H9 (cell line): ENCODE results near the gene ACACB. TPM values are rescaled to one million over a fixed set of nuclear protein-coding genes. Genes with fewer than 3 reads are reported as not detected.

Source experiments
- DNase-seq: peaks from one replicate; pipeline ENCODE4 v3.0.0-alpha.2; 2017
- H2AFZ ChIP-seq: one replicate; pipeline ENCODE4 v1.6.1; 2013; ENCODE audit warnings: mild to moderate bottlenecking, low read length, control low read depth, moderate library complexity
- H2AK5ac ChIP-seq: 2 replicates; pipeline ENCODE4 v1.6.1; 2013; ENCODE audit warnings: low read length, control low read depth, mixed read lengths; ENCODE audit not compliant: insufficient read length
- H2BK120ac ChIP-seq: one replicate; pipeline ENCODE4 v1.6.1; 2013; ENCODE audit warnings: low read depth, mild to moderate bottlenecking, low read length, control low read depth, inconsistent platforms; ENCODE audit not compliant: poor library complexity, severe bottlenecking
- H2BK12ac ChIP-seq: 2 replicates; pipeline ENCODE4 v1.6.1; 2013; ENCODE audit warnings: low read length, control low read depth, mixed read lengths, low read depth; ENCODE audit not compliant: insufficient read length
- H2BK15ac ChIP-seq: 2 replicates; pipeline ENCODE4 v1.6.1; 2013; ENCODE audit warnings: low read depth, low read length, control low read depth
- H2BK20ac ChIP-seq: one replicate; pipeline ENCODE4 v1.6.1; 2013; ENCODE audit warnings: low read depth, mild to moderate bottlenecking, low read length, control low read depth, inconsistent platforms; ENCODE audit not compliant: poor library complexity, severe bottlenecking
- H2BK5ac ChIP-seq: 2 replicates; pipeline ENCODE4 v1.6.1; 2013; ENCODE audit warnings: low read length, control low read depth, mixed read lengths; ENCODE audit not compliant: insufficient read length
- H3K14ac ChIP-seq: 2 replicates; pipeline ENCODE4 v1.6.1; 2013; ENCODE audit warnings: low read length, control low read depth; ENCODE audit not compliant: insufficient read depth
- H3K18ac ChIP-seq: 2 replicates; pipeline ENCODE4 v1.6.1; 2013; ENCODE audit warnings: low read depth, mild to moderate bottlenecking, mixed read lengths, low read length, control low read depth; ENCODE audit not compliant: insufficient read length
- H3K23ac ChIP-seq: 2 replicates; pipeline ENCODE4 v1.6.1; 2013; ENCODE audit warnings: low read length, control low read depth, mixed read lengths, low read depth; ENCODE audit not compliant: insufficient read length
- H3K23me2 ChIP-seq: 2 replicates; pipeline ENCODE4 v1.6.1; 2013; ENCODE audit warnings: low read depth, mild to moderate bottlenecking, mixed read lengths, low read length, control low read depth; ENCODE audit not compliant: insufficient read length, poor library complexity, severe bottlenecking
- H3K27ac ChIP-seq: 2 replicates; pipeline ENCODE4 v1.5.1; 2013; ENCODE audit warnings: low read length, control low read depth, mixed read lengths, low read depth; ENCODE audit not compliant: insufficient read length
- H3K27me3 ChIP-seq: 2 replicates; pipeline ENCODE4 v1.6.1; 2013; ENCODE audit warnings: low read length, control low read depth, inconsistent platforms; ENCODE audit not compliant: insufficient read depth
- H3K4ac ChIP-seq: 2 replicates; pipeline ENCODE4 v1.6.1; 2013; ENCODE audit warnings: low read depth, mild to moderate bottlenecking, control low read depth, inconsistent platforms, low read length, moderate library complexity
- H3K4me1 ChIP-seq: 2 replicates; pipeline ENCODE4 v1.6.1; 2013; ENCODE audit warnings: low read length, control low read depth, inconsistent platforms; ENCODE audit not compliant: insufficient read depth
- H3K4me2 ChIP-seq: 2 replicates; pipeline ENCODE4 v1.6.1; 2013; ENCODE audit warnings: low read length, control low read depth, mixed read lengths; ENCODE audit not compliant: insufficient read length, insufficient read depth
- H3K56ac ChIP-seq: 2 replicates; pipeline ENCODE4 v1.6.1; 2013; ENCODE audit warnings: low read depth, mild to moderate bottlenecking, mixed read lengths, low read length, control low read depth; ENCODE audit not compliant: insufficient read length
- H3K79me1 ChIP-seq: 2 replicates; pipeline ENCODE4 v1.6.1; 2013; ENCODE audit warnings: low read depth, mild to moderate bottlenecking, moderate library complexity, low read length, control low read depth, inconsistent platforms; ENCODE audit not compliant: insufficient read depth, poor library complexity, severe bottlenecking
- H3K79me2 ChIP-seq: 2 replicates; pipeline ENCODE4 v1.6.1; 2013; ENCODE audit warnings: low read length, control low read depth, inconsistent platforms; ENCODE audit not compliant: insufficient read depth
- H3K9ac ChIP-seq: 2 replicates; pipeline ENCODE4 v1.6.1; 2013; ENCODE audit warnings: low read length, control low read depth, mixed read lengths; ENCODE audit not compliant: insufficient read length; ENCODE audit errors: extremely low read depth
- H3K9me3 ChIP-seq: one replicate; pipeline ENCODE4 v1.6.1; 2013; ENCODE audit warnings: low read depth, low read length, inconsistent platforms; ENCODE audit not compliant: control insufficient read depth
- H3T11ph ChIP-seq: one replicate; pipeline ENCODE4 v1.6.1; 2013; ENCODE audit warnings: mild to moderate bottlenecking, low read length, control low read depth, inconsistent platforms
- H4K20me1 ChIP-seq: one replicate; pipeline ENCODE4 v1.6.1; 2013; ENCODE audit not compliant: control insufficient read depth, insufficient read length, insufficient read depth
- H4K5ac ChIP-seq: 2 replicates; pipeline ENCODE4 v1.6.1; 2013; ENCODE audit warnings: low read depth, mild to moderate bottlenecking, mixed read lengths, low read length, control low read depth; ENCODE audit not compliant: insufficient read length
- H4K8ac ChIP-seq: replicated peaks from 2 replicates; pipeline ENCODE4 v1.6.1; 2013; ENCODE audit warnings: low read length, control low read depth, mixed read lengths, low read depth; ENCODE audit not compliant: insufficient read length
- H4K91ac ChIP-seq: 2 replicates; pipeline ENCODE4 v1.6.1; 2013; ENCODE audit warnings: low read depth, mild to moderate bottlenecking, moderate library complexity, mixed read lengths, low read length, control low read depth; ENCODE audit not compliant: insufficient read length
- H3K27ac Mint-ChIP-seq, 3 experiments: 2 replicates in 2 of 3; 3 replicates in 1 of 3; pipeline ENCODE4 v1.8.0; 2020 to 2021; ENCODE audit warnings: mixed read lengths in 3 of 3, mild to moderate bottlenecking in 1 of 3, moderate library complexity in 1 of 3
- H3K27me3 Mint-ChIP-seq: 2 replicates; pipeline ENCODE4 v1.8.0; 2021; ENCODE audit warnings: low read depth, mild to moderate bottlenecking, moderate library complexity, mixed read lengths
- H3K36me3 Mint-ChIP-seq, 3 experiments: 2 replicates in 2 of 3; 3 replicates in 1 of 3; pipeline ENCODE4 v1.8.0; 2020 to 2021; ENCODE audit warnings: low read depth in 3 of 3, mixed read lengths in 3 of 3; ENCODE audit not compliant: insufficient read depth in 1 of 3
- H3K4me1 Mint-ChIP-seq, 2 experiments: 2 replicates each; pipeline ENCODE4 v1.8.0; 2020; ENCODE audit warnings: mixed read lengths in 2 of 2
- H3K4me3 Mint-ChIP-seq, 2 experiments: 2 replicates in 1 of 2; 3 replicates in 1 of 2; pipeline ENCODE4 v1.8.0; 2020 to 2021; ENCODE audit warnings: mild to moderate bottlenecking in 2 of 2, mixed read lengths in 2 of 2, moderate library complexity in 1 of 2
- H3K9me3 Mint-ChIP-seq, 2 experiments: 2 replicates in 1 of 2; 3 replicates in 1 of 2; pipeline ENCODE4 v1.8.0; 2020; ENCODE audit warnings: mild to moderate bottlenecking in 2 of 2, mixed read lengths in 2 of 2, moderate library complexity in 1 of 2
- CTCF ChIP-seq: fragments of 200-600 bp; sonication (generic); conservative IDR thresholded peaks from 3 replicates; pipeline ENCODE4 v1.8.0; 2021; ENCODE audit warnings: antibody characterized with exemption, mild to moderate bottlenecking
- WGBS: extraction: QIAGEN DNeasy Blood & Tissue Kit; methylation state at CpG from one replicate; pipeline ENCODE4 v1.1.7; 2013; ENCODE audit warnings: missing lambda C conversion rate, low lambda C conversion rate, mixed read lengths; ENCODE audit not compliant: insufficient read length; ENCODE audit errors: extremely low coverage; 5-methylcytosine and 5-hydroxymethylcytosine counted together
- total RNA-seq: library from RNA; stranded (reverse); gene quantifications from 2 replicates; pipeline ENCODE4 v1.2.1, GENCODE V29; 2021

The ACACB gene
- total RNA-seq, 1 experiment from 2014 or later, result 14.2 TPM

GRCh38 chr12:109179927-109180326 is 63.5 kb downstream of the ACACB start:
- Mint-ChIP-seq H3K9me3 (peaks cover 0 to 6% of the 10 kb centered on the region in 2 experiments; a peak in 2 of 5 replicates), H3K36me3 (peaks cover 23 to 48% (median 45%) of the 10 kb centered on the region in 3 experiments), H3K4me3 (no peak overlapping the region), H3K27me3 (no peaks in the 10 kb centered on the region), H3K27ac (no peak overlapping the region), H3K4me1 (peaks cover 0 to 10% of the 10 kb centered on the region in 2 experiments; a peak in 2 of 4 replicates)
- H2BK12ac ChIP-seq, result no peak overlapping the region
- no peak overlapping the region for H3K4ac ChIP-seq
- H2BK15ac ChIP-seq, result no peak overlapping the region
- H2BK120ac ChIP-seq, result no peak overlapping the region
- no peak overlapping the region for H2AFZ ChIP-seq
- no peak for TF ChIP-seq CTCF
- no peak overlapping the region for H4K91ac ChIP-seq
- no peaks in the 10 kb centered on the region for H3K79me2 ChIP-seq
- no peak overlapping the region for H3K18ac ChIP-seq
- no peaks in the 10 kb centered on the region for H3K27me3 ChIP-seq
- no peak overlapping the region for H2BK20ac ChIP-seq
- no peak overlapping the region for H3K56ac ChIP-seq
- no peak overlapping the region for H3K9ac ChIP-seq
- DNase-seq, result no peak
- no peak overlapping the region for H4K5ac ChIP-seq
- no peak overlapping the region for H3K4me2 ChIP-seq
- H2AK5ac ChIP-seq, result no peak overlapping the region
- H3K27ac ChIP-seq, result no peak overlapping the region
- no peak overlapping the region for H3K14ac ChIP-seq
- H2BK5ac ChIP-seq, result no peak overlapping the region
- no peak overlapping the region for H3K23ac ChIP-seq
- no peaks in the 10 kb centered on the region for H3K9me3 ChIP-seq
- H4K20me1 ChIP-seq, result no peaks in the 10 kb centered on the region
- H3T11ph ChIP-seq, result no peak overlapping the region
- no CpG with 5 or more reads among the region's 6 CpGs for WGBS
- no peaks in the 10 kb centered on the region for H3K79me1 ChIP-seq
- no peak overlapping the region for H4K8ac ChIP-seq
- H3K4me1 ChIP-seq, result no peaks in the 10 kb centered on the region
- H3K23me2 ChIP-seq, result no peaks in the 10 kb centered on the region
